ENCODE measurements around the gene UBE2D2.

Gene UBE2D2

GRCh38 chr5:139667730-139668063, 106.6 kb downstream of the UBE2D2 start:
- POLR2A ChIA-PET: interaction anchor here (0.7 to 2.0 kb wide), 2 partner anchors 14 to 41 kb away, joined by 3 to 7 read pairs; no protein-coding TSS in a partner anchor
- TF ChIP-seq ZNF384 (IDR thresholded peaks at IDR 0.05) (no peak), LEF1 (IDR thresholded peaks at IDR 0.05; ENCODE audit: borderline replicate concordance) (no peak), SP1 (IDR thresholded peaks at IDR 0.05) (no peak), FOXA1 (IDR thresholded peaks at IDR 0.05) (no peak), FOXM1 (IDR thresholded peaks at IDR 0.05; ENCODE audit: borderline replicate concordance) (no peak), PKNOX1 (IDR thresholded peaks at IDR 0.05) (no peak), FOXK2 (IDR thresholded peaks at IDR 0.05) (no peak), HDGF (IDR thresholded peaks at IDR 0.05; ENCODE audit: borderline replicate concordance) (no peak)
- CTCF ChIA-PET: no interaction called here
- no peak for DNase-seq (ENCODE audit: extremely low spot score)

- DNase-seq (ENCODE audit: extremely low spot score): peak; percentile 57
- TF ChIP-seq CTBP1 (IDR thresholded peaks at IDR 0.05; ENCODE audit: borderline replicate concordance) (no peak), PKNOX1 (IDR thresholded peaks at IDR 0.05) (no peak), FOXA1 (IDR thresholded peaks at IDR 0.05) (no peak), NFRKB (IDR thresholded peaks at IDR 0.05) (no peak), L3MBTL2 (conservative IDR thresholded peaks at IDR 0.05) (no peak), HDGF (IDR thresholded peaks at IDR 0.05; ENCODE audit: borderline replicate concordance) (no peak), TARDBP (IDR thresholded peaks at IDR 0.05) (no peak), SP1 (IDR thresholded peaks at IDR 0.05) (no peak)
- CTCF ChIA-PET: interaction anchor here (1.3 kb wide), 1 partner anchor 16 kb away, joined by 3 read pairs; no protein-coding TSS in a partner anchor
- POLR2A ChIA-PET: interaction anchor here (0.7 to 2.0 kb wide), 2 partner anchors 15 to 41 kb away, joined by 3 to 7 read pairs; no protein-coding TSS in a partner anchor
Observed at GRCh38 chr5:139668064-139668880, 107.1 kb downstream of the UBE2D2 start.

- ChIA-PET POLR2A (interaction anchor here (0.6 to 2.0 kb wide), 3 partner anchors 21 to 40 kb away, joined by 3 to 7 read pairs (median 4); no protein-coding TSS in a partner anchor), CTCF (interaction anchor here (1.3 kb wide), 1 partner anchor 15 kb away, joined by 3 read pairs; no protein-coding TSS in a partner anchor)
- no peak for DNase-seq (ENCODE audit: extremely low spot score)
- no peak for TF ChIP-seq SUZ12 (IDR thresholded peaks at IDR 0.05)
- no peak for TF ChIP-seq ZNF384 (IDR thresholded peaks at IDR 0.05)
- TF ChIP-seq BHLHE40 (IDR thresholded peaks at IDR 0.05; ENCODE audit: borderline replicate concordance): no peak
- no peak for TF ChIP-seq SP1 (IDR thresholded peaks at IDR 0.05)
- TF ChIP-seq PKNOX1 (IDR thresholded peaks at IDR 0.05): no peak
- TF ChIP-seq HDGF (IDR thresholded peaks at IDR 0.05; ENCODE audit: borderline replicate concordance): no peak
- TF ChIP-seq FOXM1 (IDR thresholded peaks at IDR 0.05; ENCODE audit: borderline replicate concordance): no peak
- TF ChIP-seq FOXA1 (IDR thresholded peaks at IDR 0.05): no peak
- no peak for TF ChIP-seq FOXK2 (IDR thresholded peaks at IDR 0.05)
Observed at GRCh38 chr5:139668924-139669661, 108.0 kb downstream of the UBE2D2 start.

GRCh38 chr5:139669662-139670368, 108.7 kb downstream of the UBE2D2 start:
- ChIA-PET POLR2A (interaction anchor here (0.6 to 1.4 kb wide), 2 partner anchors 21 to 39 kb away, joined by 3 to 4 read pairs; no protein-coding TSS in a partner anchor), CTCF (interaction anchor here (0.5 to 1.6 kb wide), 5 partner anchors 9 to 443 kb away, joined by 3 to 10 read pairs (median 3); no protein-coding TSS in a partner anchor)
- no peak for TF ChIP-seq LEF1 (IDR thresholded peaks at IDR 0.05; ENCODE audit: borderline replicate concordance)
- no peak for TF ChIP-seq FOXK2 (IDR thresholded peaks at IDR 0.05)
- no peak for TF ChIP-seq SUZ12 (IDR thresholded peaks at IDR 0.05)
- no peak for TF ChIP-seq TARDBP (IDR thresholded peaks at IDR 0.05)
- TF ChIP-seq PKNOX1 (IDR thresholded peaks at IDR 0.05): no peak
- TF ChIP-seq FOXM1 (IDR thresholded peaks at IDR 0.05; ENCODE audit: borderline replicate concordance): no peak
- DNase-seq (ENCODE audit: extremely low spot score): no peak

- CTCF ChIA-PET: interaction anchor here (0.5 to 1.6 kb wide), 6 partner anchors 10 to 442 kb away, joined by 3 to 10 read pairs (median 4); no protein-coding TSS in a partner anchor
- TF ChIP-seq CTBP1 (IDR thresholded peaks at IDR 0.05; ENCODE audit: borderline replicate concordance) (no peak), TARDBP (IDR thresholded peaks at IDR 0.05) (no peak), FOXK2 (IDR thresholded peaks at IDR 0.05) (no peak), FOXA1 (IDR thresholded peaks at IDR 0.05) (no peak), ARNT (IDR thresholded peaks at IDR 0.05) (no peak), L3MBTL2 (conservative IDR thresholded peaks at IDR 0.05) (no peak), BHLHE40 (IDR thresholded peaks at IDR 0.05; ENCODE audit: borderline replicate concordance) (no peak), SUZ12 (IDR thresholded peaks at IDR 0.05) (no peak)
- POLR2A ChIA-PET: interaction anchor here (1.4 kb wide), 1 partner anchor 20 kb away, joined by 4 read pairs; no protein-coding TSS in a partner anchor
- DNase-seq (ENCODE audit: extremely low spot score): peak; percentile 33
Observed at GRCh38 chr5:139670369-139671095, 109.4 kb downstream of the UBE2D2 start.

All from HEK293T (cell line).